SK-N-SH (cell line): ENCODE data around the gene C6orf136. TPM values are rescaled to one million over a fixed set of nuclear protein-coding genes. Genes with fewer than 3 reads are reported as not detected.

Experiments used
- CTCF ChIA-PET: fragments of 300-600, 350-600 bp; formaldehyde crosslinking; extraction: SDS; loops from one replicate; lab custom pipeline; 2021; lab: Yijun Ruan, JAX
- POLR2A ChIA-PET: fragments of 350-600 bp; sonication (Branson Sonifier 250); formaldehyde crosslinking; extraction: SDS; loops from one replicate; lab custom pipeline; 2020; ENCODE audit warnings: antibody characterized with exemption, inconsistent platforms; lab: Yijun Ruan, JAX
- DNase-seq: peaks from one replicate; pipeline ENCODE4 v3.0.0; 2012
- H2AFZ ChIP-seq: fragments of 200-600 bp; sonication (generic); 2 replicates; pipeline ENCODE4 v1.8.1; 2016; ENCODE audit warnings: antibody characterized with exemption, mild to moderate bottlenecking, low read depth
- H3F3A ChIP-seq: fragments of 200-600 bp; sonication (generic); replicated peaks from 2 replicates; pipeline ENCODE3; 2016; ENCODE audit warnings: antibody characterized with exemption, mild to moderate bottlenecking; ENCODE audit not compliant: insufficient read depth
- H3K27ac ChIP-seq, 2 experiments: fragments of 200-500 bp in 1 of 2; fragments of 200-600 bp in 1 of 2; sonication (Bioruptor generic) in 1 of 2; sonication (generic), shearing (Covaris generic) in 1 of 2; 2 replicates each; pipeline versions ENCODE4 v1.5.1 to v1.6.1; 2014 to 2016; ENCODE audit warnings: low read depth in 2 of 2, inconsistent platforms in 1 of 2, low read length in 1 of 2, mild to moderate bottlenecking in 1 of 2, mixed read lengths in 1 of 2
- H3K27me3 ChIP-seq: fragments of 200-600 bp; sonication (generic), shearing (Covaris generic); 2 replicates; pipeline ENCODE4 v1.6.1; 2016; ENCODE audit warnings: mixed run types; ENCODE audit not compliant: insufficient read depth
- H3K36me3 ChIP-seq, 2 experiments: fragments of 200-500 bp in 1 of 2; fragments of 200-600 bp in 1 of 2; sonication (Bioruptor generic) in 1 of 2; sonication (generic) in 1 of 2; replicated peaks in 1 of 2; 2 replicates each; pipeline versions ENCODE3 to v1.5.1; 2014 to 2016; ENCODE audit warnings: low read length in 1 of 2, mild to moderate bottlenecking in 1 of 2; ENCODE audit not compliant: insufficient read depth in 2 of 2, control insufficient read depth in 1 of 2
- H3K4me1 ChIP-seq, 2 experiments: fragments of 200-500 bp in 1 of 2; fragments of 200-600 bp in 1 of 2; sonication (Bioruptor generic) in 1 of 2; sonication (generic), shearing (Covaris generic) in 1 of 2; 2 replicates each; pipeline versions ENCODE4 v1.5.1 to v1.6.1; 2014 to 2016; ENCODE audit warnings: low read depth in 1 of 2, low read length in 1 of 2, mixed run types in 1 of 2; ENCODE audit not compliant: insufficient read depth in 2 of 2, control insufficient read depth in 1 of 2
- H3K4me2 ChIP-seq: fragments of 200-600 bp; sonication (generic), shearing (Covaris generic); 2 replicates; pipeline ENCODE4 v1.6.1; 2017; ENCODE audit warnings: mixed run types
- H3K4me3 ChIP-seq, 2 experiments: fragments of 200-500 bp in 1 of 2; fragments of 200-600 bp in 1 of 2; sonication (Bioruptor generic) in 1 of 2; sonication (generic), shearing (Covaris generic) in 1 of 2; 2 replicates each; pipeline versions ENCODE4 v1.5.1 to v1.8.1; 2014 to 2016; ENCODE audit warnings: low read depth in 2 of 2, inconsistent platforms in 1 of 2, low read length in 1 of 2, mild to moderate bottlenecking in 1 of 2, mixed read lengths in 1 of 2, moderate library complexity in 1 of 2
- H3K79me2 ChIP-seq: fragments of 200-600 bp; sonication (generic); 2 replicates; pipeline ENCODE4 v1.8.1; 2017; ENCODE audit warnings: mild to moderate bottlenecking; ENCODE audit not compliant: insufficient read depth
- H3K9ac ChIP-seq: fragments of 200-600 bp; sonication (generic); 2 replicates; pipeline ENCODE4 v1.6.1; 2017; ENCODE audit warnings: mixed run types
- H3K9me2 ChIP-seq: fragments of 200-600 bp; sonication (generic); 2 replicates; pipeline ENCODE4 v1.6.1; 2017; ENCODE audit warnings: mixed run types
- H3K9me3 ChIP-seq: fragments of 200-600 bp; sonication (generic); 2 replicates; pipeline ENCODE4 v1.6.1; 2017; ENCODE audit warnings: mixed run types, mild to moderate bottlenecking, moderate library complexity
- H4K20me1 ChIP-seq: fragments of 200-600 bp; sonication (generic); 2 replicates; pipeline ENCODE4 v1.6.1; 2017; ENCODE audit warnings: mild to moderate bottlenecking, mixed run types; ENCODE audit not compliant: insufficient read depth
- CHD2 ChIP-seq: fragments of 150-350 bp; IDR thresholded peaks from 2 replicates; pipeline ENCODE4 v1.6.1; 2018; ENCODE audit warnings: low read length; ENCODE audit not compliant: partially characterized antibody
- EZH2phosphoT487 ChIP-seq: fragments of 200-600 bp; sonication (generic); IDR thresholded peaks from 2 replicates; pipeline ENCODE4 v1.6.1; 2017; ENCODE audit warnings: low read depth, mixed run types, mild to moderate bottlenecking, antibody characterized with exemption, moderate library complexity, borderline replicate concordance
- FOSL2 ChIP-seq: IDR thresholded peaks from 2 replicates; pipeline ENCODE4 v1.4.0; 2012; ENCODE audit warnings: low read depth, mild to moderate bottlenecking, moderate library complexity, borderline replicate concordance
- FOXJ3 ChIP-seq: sonication (generic); formaldehyde crosslinking; IDR thresholded peaks from 2 replicates; pipeline ENCODE4 v1.5.1; 2020; ENCODE audit warnings: mild to moderate bottlenecking, missing genetic modification reagents
- GATA2 ChIP-seq: sonication (generic); formaldehyde crosslinking; IDR thresholded peaks from 2 replicates; pipeline ENCODE4 v1.5.0; 2020; ENCODE audit warnings: mild to moderate bottlenecking, missing genetic modification reagents
- MEF2A ChIP-seq: IDR thresholded peaks from 2 replicates; pipeline ENCODE4 v1.4.0; 2012; ENCODE audit warnings: low read depth, borderline replicate concordance
- MXI1 ChIP-seq: IDR thresholded peaks from 2 replicates; pipeline ENCODE4 v1.6.1; 2012; ENCODE audit warnings: mild to moderate bottlenecking, low read depth, low read length, improper control_type of control experiment
- NFIC ChIP-seq: IDR thresholded peaks from 2 replicates; pipeline ENCODE4 v1.4.0; 2012; ENCODE audit warnings: borderline replicate concordance
- RXRA ChIP-seq: IDR thresholded peaks from 2 replicates; pipeline ENCODE4 v1.4.0; 2012; ENCODE audit warnings: low read depth, mild to moderate bottlenecking, borderline replicate concordance
- SMC3 ChIP-seq: IDR thresholded peaks from 2 replicates; pipeline ENCODE4 v1.6.1; 2012; ENCODE audit warnings: low read depth, low read length, improper control_type of control experiment
- WGBS: methylation state at CpG from one replicate; pipeline ENCODE4 v1.1.6; 2017; ENCODE audit warnings: low lambda C conversion rate; 5-methylcytosine and 5-hydroxymethylcytosine counted together
- polyA plus RNA-seq, 3 experiments: library from polyadenylated mRNA; depleted of rRNA; stranded (reverse); fragments of >200 nt; gene quantifications; 2 replicates each; pipeline ENCODE4 v1.2.3, GENCODE V29; 2012
- TF ChIP-seq, protein P1 (sequence below): IDR thresholded peaks from 2 replicates; pipeline ENCODE4 v1.4.0; 2012; ENCODE audit warnings: low read depth
- TF ChIP-seq, protein P2 (sequence below): fragments of 150-350 bp; IDR thresholded peaks from 2 replicates; pipeline ENCODE4 v1.6.1; 2016; ENCODE audit warnings: mild to moderate bottlenecking, low read depth, low read length
- TF ChIP-seq, protein P3 (sequence below): IDR thresholded peaks from 2 replicates; pipeline ENCODE4 v1.4.0; 2012; ENCODE audit warnings: low read depth, borderline replicate concordance
- TF ChIP-seq, protein P4 (sequence below): IDR thresholded peaks from 2 replicates; pipeline ENCODE4 v1.4.0; 2012; ENCODE audit warnings: low read depth, borderline replicate concordance

Gene C6orf136
- polyA plus RNA-seq, 1 of the 3 experiments (the other 2 are of a cell fraction): 14.3 TPM

DNA sequence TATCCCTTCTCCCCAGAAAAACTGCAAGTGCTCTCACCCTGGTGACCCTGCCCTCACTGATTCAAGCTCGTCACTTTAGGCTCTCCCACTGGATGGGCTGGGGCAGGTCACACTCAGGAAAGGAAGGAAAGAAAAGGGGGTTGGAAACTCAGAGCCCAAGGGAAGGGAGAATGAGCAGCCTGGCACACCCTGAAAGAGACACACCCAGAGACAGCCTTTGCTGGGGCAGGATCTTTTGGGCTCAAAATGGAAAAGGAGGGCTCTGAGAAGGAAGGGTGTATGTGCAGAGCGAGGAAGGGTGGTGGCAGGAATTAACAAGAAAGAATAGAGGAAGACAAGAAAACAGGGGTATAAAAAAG is 37.0 kb downstream of the C6orf136 start:
- POLR2A ChIA-PET: interaction anchor here (1.2 kb wide), 1 partner anchor 37 kb away, joined by 4 read pairs; no protein-coding TSS in a partner anchor
- H3K9ac ChIP-seq: peak overlapping the region; percentile 97
- TF ChIP-seq MEF2A: no peak
- TF ChIP-seq, protein P1, sequence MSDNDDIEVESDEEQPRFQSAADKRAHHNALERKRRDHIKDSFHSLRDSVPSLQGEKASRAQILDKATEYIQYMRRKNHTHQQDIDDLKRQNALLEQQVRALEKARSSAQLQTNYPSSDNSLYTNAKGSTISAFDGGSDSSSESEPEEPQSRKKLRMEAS: no peak
- TF ChIP-seq RXRA: no peak
- TF ChIP-seq EZH2phosphoT487: no peak
- TF ChIP-seq, protein P2, sequence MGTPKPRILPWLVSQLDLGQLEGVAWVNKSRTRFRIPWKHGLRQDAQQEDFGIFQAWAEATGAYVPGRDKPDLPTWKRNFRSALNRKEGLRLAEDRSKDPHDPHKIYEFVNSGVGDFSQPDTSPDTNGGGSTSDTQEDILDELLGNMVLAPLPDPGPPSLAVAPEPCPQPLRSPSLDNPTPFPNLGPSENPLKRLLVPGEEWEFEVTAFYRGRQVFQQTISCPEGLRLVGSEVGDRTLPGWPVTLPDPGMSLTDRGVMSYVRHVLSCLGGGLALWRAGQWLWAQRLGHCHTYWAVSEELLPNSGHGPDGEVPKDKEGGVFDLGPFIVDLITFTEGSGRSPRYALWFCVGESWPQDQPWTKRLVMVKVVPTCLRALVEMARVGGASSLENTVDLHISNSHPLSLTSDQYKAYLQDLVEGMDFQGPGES: no peak
- TF ChIP-seq FOXJ3 (CRISPR knock-in tag): no peak
- TF ChIP-seq SMC3: no peak
- TF ChIP-seq NFIC: no peak
- TF ChIP-seq FOSL2: no peak
- no peak for TF ChIP-seq GATA2 (CRISPR knock-in tag)
- TF ChIP-seq CHD2: no peak
- TF ChIP-seq, protein P3, sequence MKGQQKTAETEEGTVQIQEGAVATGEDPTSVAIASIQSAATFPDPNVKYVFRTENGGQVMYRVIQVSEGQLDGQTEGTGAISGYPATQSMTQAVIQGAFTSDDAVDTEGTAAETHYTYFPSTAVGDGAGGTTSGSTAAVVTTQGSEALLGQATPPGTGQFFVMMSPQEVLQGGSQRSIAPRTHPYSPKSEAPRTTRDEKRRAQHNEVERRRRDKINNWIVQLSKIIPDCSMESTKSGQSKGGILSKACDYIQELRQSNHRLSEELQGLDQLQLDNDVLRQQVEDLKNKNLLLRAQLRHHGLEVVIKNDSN: no peak
- TF ChIP-seq MXI1: no peak
- TF ChIP-seq, protein P4, sequence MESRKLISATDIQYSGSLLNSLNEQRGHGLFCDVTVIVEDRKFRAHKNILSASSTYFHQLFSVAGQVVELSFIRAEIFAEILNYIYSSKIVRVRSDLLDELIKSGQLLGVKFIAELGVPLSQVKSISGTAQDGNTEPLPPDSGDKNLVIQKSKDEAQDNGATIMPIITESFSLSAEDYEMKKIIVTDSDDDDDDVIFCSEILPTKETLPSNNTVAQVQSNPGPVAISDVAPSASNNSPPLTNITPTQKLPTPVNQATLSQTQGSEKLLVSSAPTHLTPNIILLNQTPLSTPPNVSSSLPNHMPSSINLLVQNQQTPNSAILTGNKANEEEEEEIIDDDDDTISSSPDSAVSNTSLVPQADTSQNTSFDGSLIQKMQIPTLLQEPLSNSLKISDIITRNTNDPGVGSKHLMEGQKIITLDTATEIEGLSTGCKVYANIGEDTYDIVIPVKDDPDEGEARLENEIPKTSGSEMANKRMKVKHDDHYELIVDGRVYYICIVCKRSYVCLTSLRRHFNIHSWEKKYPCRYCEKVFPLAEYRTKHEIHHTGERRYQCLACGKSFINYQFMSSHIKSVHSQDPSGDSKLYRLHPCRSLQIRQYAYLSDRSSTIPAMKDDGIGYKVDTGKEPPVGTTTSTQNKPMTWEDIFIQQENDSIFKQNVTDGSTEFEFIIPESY: no peak
- TF ChIP-seq, all 33 proteins: peak for 0
- Histone ChIP-seq H3F3A (peaks cover 30% of the 10 kb centered on the region), H3K36me3 (peaks cover 4 to 25% of the 10 kb centered on the region in 2 experiments), H3K9me2 (no peaks in the 10 kb centered on the region), H3K4me2 (peak overlapping the region; percentile 98), H2AFZ (no peak overlapping the region), H3K27me3 (no peaks in the 10 kb centered on the region), H3K79me2 (peaks cover 100% of the 10 kb centered on the region), H4K20me1 (peaks cover 28% of the 10 kb centered on the region), H3K27ac (peak overlapping the region; percentile 93 to 97), H3K9me3 (no peaks in the 10 kb centered on the region), H3K4me1 (peaks cover 23 to 68% of the 10 kb centered on the region in 2 experiments; a peak in 3 of 4 replicates), H3K4me3 (peak overlapping the region; percentile 74 to 77)
- no peak for DNase-seq
- 34% methylated on average over 2 of the region's 2 CpGs for WGBS
- CTCF ChIA-PET: interaction anchor here (1.7 to 29.8 kb wide), 2 partner anchors 12 to 39 kb away, joined by 8 to 838 read pairs; partner anchors contain the start of genes DHX16, FLOT1, MDC1 and TUBB
